Left forelimb (tissue), 1 donor: ENCODE results near the gene PIKFYVE.
"Not testable (repeated sequence)": the region's sequence is repeated elsewhere in the genome, so short reads cannot be mapped to it uniquely, and the experiment has no call there.

ENCODE experiments used
- DNase-seq: peaks from one replicate; pipeline ENCODE4 v3.0.0-alpha.2; 2018; ENCODE audit warnings: low spot score

Gene PIKFYVE

DNA sequence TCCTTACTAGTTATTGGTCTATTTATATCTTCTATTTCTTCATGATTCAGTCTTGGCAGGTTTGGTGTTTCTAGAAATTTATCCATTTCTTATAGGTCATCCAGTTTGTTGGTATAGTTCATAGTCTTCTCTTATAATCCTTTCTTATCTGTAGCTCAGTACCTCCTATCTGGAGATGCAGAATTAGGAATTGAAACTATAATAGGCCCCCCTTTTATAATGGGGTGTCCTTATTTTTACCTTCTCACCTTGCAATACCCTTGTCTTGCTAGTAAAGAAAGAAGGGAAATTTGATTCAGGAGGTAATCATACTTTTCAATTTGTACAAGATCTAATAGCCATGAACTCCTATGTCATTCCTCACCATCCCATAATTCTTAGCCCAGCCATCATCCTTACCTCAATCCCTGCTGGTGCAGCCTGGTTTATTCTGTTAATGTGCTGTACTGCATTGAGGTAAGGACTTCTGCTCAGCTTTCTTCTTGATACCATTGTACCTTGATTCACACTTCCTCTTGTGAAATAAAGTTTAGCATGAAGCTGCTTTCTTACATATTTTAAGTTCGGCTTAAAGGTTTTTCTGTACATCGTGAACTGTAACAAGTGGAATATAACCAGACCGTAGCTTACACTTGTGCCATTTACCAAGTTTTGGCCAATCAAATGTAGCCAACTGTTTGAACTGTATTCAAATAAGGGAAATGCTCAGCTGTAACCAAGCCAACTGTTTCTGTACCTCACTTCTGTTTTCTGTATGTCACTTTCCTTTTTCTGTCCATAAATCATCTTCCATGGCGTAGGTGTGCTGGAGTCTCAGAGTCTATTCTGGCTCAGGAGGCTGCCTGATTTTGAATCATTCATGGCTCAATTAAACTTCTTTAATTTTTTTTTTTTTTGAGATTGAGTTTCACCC, 100.4 kb downstream of the PIKFYVE start:
- no peak for DNase-seq

- no peak for DNase-seq
Measured at GRCh38 chr2:208369091-208369490, 103.0 kb downstream of the PIKFYVE start.

DNA sequence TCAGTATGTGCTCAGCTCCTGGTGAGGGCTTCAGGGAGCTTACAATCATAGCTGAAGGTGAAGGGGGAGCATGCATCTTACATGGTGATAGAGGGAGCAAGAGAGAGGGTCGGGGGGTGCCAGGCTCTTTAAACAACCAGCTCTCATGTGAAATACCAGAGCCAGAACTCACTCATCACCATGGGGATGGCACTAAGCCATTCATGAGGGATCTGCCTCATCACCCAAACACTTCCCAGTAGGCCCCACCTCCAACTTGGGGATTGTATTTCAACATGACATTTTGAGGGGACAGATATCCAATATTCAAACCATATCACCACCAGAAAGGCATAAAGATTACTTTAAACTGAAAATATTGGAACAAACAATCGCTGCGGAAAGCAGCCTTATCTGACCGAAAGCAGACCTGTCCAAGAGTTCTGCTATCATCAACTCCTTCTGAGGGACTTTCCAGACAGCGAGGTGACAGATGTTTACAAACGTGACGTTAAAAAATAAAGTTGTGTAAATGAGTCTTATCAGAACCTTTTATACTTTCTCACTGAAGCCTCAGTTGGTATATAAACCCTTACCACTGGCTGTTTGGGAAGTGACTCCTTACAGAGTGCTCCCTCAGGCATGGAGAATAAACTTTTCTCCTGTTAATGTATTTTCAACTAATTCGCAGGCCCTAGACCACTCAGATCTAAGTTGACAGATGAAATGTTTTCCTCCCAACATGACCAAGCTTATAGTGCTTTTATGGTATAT, 105.0 kb downstream of the PIKFYVE start:
- DNase-seq: no peak

DNA sequence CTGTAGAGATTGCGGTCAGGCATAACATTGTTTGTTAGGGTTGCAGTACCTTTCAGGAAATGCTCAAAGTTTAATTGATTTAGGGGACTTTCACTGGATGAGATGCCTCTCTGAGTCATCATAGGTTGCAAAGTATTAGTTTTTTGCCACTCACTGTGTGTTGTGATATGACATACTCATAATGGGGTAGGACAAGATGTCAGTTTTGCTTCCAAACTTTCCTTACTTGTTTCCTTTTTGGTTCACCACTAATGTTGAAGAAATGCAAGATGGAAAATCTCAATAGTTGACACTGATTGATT, 105.5 kb downstream of the PIKFYVE start:
- no peak for DNase-seq

DNA sequence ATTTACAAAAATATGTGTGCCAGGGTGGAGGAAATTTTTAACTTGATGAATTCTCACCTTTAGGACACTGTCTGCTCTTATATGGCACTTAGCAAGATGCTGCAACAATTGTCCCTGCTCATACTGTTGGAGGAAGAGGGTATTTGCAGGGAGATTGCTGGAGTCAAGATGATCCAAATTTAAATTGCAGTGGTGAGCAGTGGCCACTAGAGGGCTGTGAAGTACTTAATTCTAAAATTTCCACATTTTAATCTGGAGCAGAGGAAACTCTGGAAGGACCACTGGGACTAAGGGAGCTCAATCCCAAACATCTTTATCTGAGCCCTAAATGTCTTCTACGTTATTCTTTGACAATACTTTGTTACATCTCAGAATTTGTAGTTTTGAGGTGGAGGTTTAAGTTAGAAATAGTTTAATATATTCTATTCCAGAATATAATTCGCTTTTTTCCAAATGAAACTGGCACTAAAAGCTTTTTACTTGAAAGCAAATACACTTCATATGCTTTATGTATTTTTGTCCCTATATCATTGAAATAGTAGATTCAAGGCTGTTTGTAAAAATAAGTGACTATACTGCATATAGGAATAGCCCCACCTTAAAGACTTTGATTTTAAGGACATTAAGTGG, 107.5 kb downstream of the PIKFYVE start:
- no peak for DNase-seq

- DNase-seq: no peak
Measured at GRCh38 chr2:208375491-208376068, 109.5 kb downstream of the PIKFYVE start.

GRCh38 chr2:208377344-208377860, 111.3 kb downstream of the PIKFYVE start:
- not testable (repeated sequence) for DNase-seq

- no peak for DNase-seq
Measured at GRCh38 chr2:208379192-208379591, 113.1 kb downstream of the PIKFYVE start.

DNA sequence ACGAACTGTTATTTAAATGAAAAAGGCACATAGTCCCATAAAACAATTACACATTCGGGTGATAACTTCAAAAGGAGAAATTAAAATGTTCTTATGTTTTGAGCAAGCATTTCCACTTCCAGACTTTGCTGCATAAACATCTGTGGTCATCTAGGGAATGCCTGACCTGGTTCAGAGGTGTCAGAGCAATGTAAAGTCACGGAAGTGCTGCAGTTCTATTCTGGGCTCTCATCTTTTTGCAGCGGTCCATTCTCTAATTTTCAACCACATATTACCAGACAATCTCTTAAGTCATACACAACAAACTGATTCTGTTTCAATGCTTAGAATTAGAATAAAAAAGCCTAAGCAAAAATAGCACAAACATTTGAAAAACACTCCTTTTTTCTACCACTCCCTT, 118.6 kb downstream of the PIKFYVE start:
- DNase-seq: no peak

DNA sequence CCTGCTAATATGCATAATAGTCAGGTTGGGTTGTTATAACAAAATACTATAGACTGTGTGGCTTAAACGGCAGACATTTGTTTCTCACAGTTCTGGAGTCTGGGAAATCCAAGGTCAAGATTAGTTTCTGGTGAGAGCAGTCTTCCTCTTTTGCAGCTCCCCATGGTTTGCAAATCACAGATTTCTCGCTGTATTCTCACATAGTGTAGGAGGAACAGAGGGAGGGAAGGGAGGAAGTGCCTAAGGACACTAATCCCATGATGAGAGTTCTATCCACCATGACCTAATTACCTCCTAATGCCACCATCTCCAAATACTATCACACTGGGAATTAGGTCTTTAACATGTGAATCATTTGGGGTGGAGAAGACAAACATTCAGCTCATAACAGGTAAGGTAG, 120.5 kb downstream of the PIKFYVE start:
- no peak for DNase-seq

DNA sequence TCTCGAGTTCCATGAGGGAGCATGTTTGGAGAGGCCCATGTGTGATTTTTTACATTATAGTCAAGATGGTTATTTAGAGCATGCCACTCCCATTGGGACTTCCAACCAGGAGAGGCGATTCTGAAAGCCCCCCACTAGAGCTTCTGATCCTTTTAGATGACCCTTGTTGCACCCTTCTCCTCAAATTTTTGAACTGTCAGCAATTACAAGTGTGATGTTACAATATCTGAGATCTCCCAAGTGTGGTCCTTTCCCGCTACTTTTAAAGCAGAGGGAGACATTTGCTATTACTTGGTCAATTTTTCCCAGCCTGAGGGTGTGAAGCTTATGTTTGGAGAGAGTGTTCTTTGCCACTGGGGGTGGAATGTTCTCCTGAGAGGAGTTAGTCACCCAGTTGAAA, 123.9 kb downstream of the PIKFYVE start:
- DNase-seq: no peak

GRCh38 chr2:208392300-208392699, 126.2 kb downstream of the PIKFYVE start:
- DNase-seq: no peak

GRCh38 chr2:208396796-208397195, 130.7 kb downstream of the PIKFYVE start:
- not testable (repeated sequence) for DNase-seq

DNA sequence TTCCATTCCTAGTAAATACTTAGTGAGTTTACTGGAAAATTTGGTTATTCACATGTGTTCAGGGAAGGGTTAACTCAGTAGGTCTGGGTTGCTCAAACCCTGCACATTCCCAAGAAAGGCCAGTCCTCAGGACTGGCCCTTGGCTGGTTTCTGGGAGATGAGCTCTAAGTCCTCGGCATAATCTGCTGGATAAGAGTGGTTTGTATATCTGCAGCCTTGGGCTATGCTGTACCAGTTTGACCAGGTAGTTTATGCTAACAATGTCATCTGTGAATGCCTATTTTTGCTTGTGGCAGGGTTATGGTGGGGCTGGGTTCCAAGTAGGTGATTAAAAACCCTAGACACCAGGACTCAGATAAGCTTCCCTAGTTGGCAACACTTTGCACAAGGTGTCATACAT, 133.1 kb downstream of the PIKFYVE start:
- DNase-seq: no peak

DNA sequence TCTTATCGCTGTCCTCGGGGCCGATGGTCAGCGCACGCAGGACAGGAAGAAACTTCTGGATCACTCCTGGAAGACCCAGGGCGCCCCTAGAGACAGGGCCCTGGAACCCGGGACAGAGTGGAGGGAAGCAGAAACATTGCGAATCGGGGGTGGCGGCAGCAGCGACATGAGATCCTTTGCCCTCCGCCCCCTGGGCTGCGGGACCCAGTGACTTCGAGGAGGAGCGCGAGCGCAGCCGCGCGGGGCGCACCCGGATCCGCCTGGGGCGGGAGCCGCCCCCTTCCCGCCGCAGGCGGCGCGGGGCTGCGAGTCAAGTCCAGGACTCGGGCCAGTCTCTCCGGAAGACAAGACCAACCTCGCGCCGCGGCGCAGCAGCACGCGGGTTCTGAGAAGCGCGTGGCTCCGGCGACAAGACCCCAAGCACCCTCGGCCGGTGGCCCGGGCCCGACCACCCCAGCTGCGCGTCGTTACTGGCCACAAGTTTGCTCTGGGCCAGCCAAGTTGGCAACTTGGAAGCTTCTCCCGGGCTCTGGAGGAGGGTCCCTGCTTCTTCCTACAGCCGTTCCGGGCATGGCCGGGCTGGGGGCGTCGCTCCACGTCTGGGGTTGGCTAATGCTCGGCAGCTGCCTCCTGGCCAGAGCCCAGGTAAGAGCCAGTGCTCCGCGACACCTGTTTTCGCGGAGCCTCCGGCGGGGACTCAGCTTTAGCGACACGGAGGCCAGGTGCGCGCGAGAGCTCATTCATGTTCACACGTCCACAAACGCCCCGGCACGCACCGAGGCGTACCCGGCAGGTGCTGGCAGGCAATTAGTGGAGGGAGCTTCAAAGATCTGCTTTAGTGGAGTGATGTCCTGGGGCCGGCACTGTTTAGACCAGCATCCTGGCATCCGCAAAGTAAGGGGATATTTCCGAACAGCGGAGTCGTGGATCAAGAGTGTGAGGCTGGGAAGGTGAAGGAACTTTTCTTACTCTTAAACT, 140.7 kb downstream of the PIKFYVE start, which contains the start of gene PTH2R:
TSS of gene PTH2R (plus strand) at position 319 of the 978 bp plus-strand sequence. CDS start at position 571, 252 bp downstream.
- DNase-seq: no peak

- DNase-seq: no peak
Measured at GRCh38 chr2:208407667-208408066, 141.6 kb downstream of the PIKFYVE start.
